GM18526 (cell line): ENCODE results near the gene SEC16B.

Experiments
- POLR2A ChIP-seq: IDR thresholded peaks from 3 replicates; pipeline ENCODE4 v1.6.1; 2011; ENCODE audit not compliant: insufficient read length; ENCODE audit errors: extremely low read depth

SEC16B gene

GRCh38 chr1:177959811-177960515 lies 9.9 kb downstream of the SEC16B start:
- TF ChIP-seq POLR2A: no peak

- no peak for TF ChIP-seq POLR2A
Measured at GRCh38 chr1:177958092-177958491, 11.8 kb downstream of the SEC16B start.

- TF ChIP-seq POLR2A: no peak
Measured at GRCh38 chr1:177954076-177954475, 15.8 kb downstream of the SEC16B start.

GRCh38 chr1:177953549-177953948 lies 16.3 kb downstream of the SEC16B start:
- TF ChIP-seq POLR2A: no peak

GRCh38 chr1:177952691-177953090 lies 17.2 kb downstream of the SEC16B start:
- TF ChIP-seq POLR2A: no peak

GRCh38 chr1:177952249-177952648 lies 17.6 kb downstream of the SEC16B start:
- no peak for TF ChIP-seq POLR2A

- TF ChIP-seq POLR2A: no peak
Measured at GRCh38 chr1:177950506-177950905, 19.4 kb downstream of the SEC16B start.

- TF ChIP-seq POLR2A: no peak
Measured at GRCh38 chr1:177948336-177948972, 21.4 kb downstream of the SEC16B start.

- no peak for TF ChIP-seq POLR2A
Measured at GRCh38 chr1:177947623-177948022, 22.2 kb downstream of the SEC16B start.

- TF ChIP-seq POLR2A: no peak
Measured at GRCh38 chr1:177945943-177946650, 23.8 kb downstream of the SEC16B start.

- no peak for TF ChIP-seq POLR2A
Measured at GRCh38 chr1:177944016-177944949, 25.6 kb downstream of the SEC16B start.

- TF ChIP-seq POLR2A: no peak
Measured at GRCh38 chr1:177941976-177942375, 27.9 kb downstream of the SEC16B start.

GRCh38 chr1:177940682-177941081 lies 29.2 kb downstream of the SEC16B start:
- TF ChIP-seq POLR2A: no peak

GRCh38 chr1:177937931-177938330 lies 31.9 kb downstream of the SEC16B start:
- TF ChIP-seq POLR2A: no peak

- no peak for TF ChIP-seq POLR2A
Measured at GRCh38 chr1:177937174-177937770, 32.6 kb downstream of the SEC16B start.
